HG02798 (cell line): ENCODE measurements around the gene ITSN2.
"Not testable (repeated sequence)": the region's sequence is repeated elsewhere in the genome, so short reads cannot be mapped to it uniquely, and the experiment has no call there.

Source experiments
- ATAC-seq: cut with Tn5 transposase; IDR thresholded peaks from one replicate; pipeline ENCODE4 v1.9.1; 2021; ENCODE audit warnings: mild to moderate bottlenecking; ENCODE audit not compliant: unreplicated experiment, poor library complexity

Gene ITSN2

GRCh38 chr2:24339098-24339497 lies 21.2 kb downstream of the ITSN2 start:
- not testable (repeated sequence) for ATAC-seq

GRCh38 chr2:24337890-24338289 lies 22.4 kb downstream of the ITSN2 start:
- no peak for ATAC-seq

- ATAC-seq, result no peak
Observed at GRCh38 chr2:24336811-24337210, 23.5 kb downstream of the ITSN2 start.

GRCh38 chr2:24334245-24334633 lies 26.1 kb downstream of the ITSN2 start:
- no peak for ATAC-seq

- no peak for ATAC-seq
Observed at GRCh38 chr2:24332791-24333540, 27.4 kb downstream of the ITSN2 start.

GRCh38 chr2:24330161-24330560 lies 30.2 kb downstream of the ITSN2 start:
- no peak for ATAC-seq

- ATAC-seq, result no peak
Observed at GRCh38 chr2:24329700-24330099, 30.6 kb downstream of the ITSN2 start.

- no peak for ATAC-seq
Observed at GRCh38 chr2:24328010-24328409, 32.3 kb downstream of the ITSN2 start.

- no peak for ATAC-seq
Observed at GRCh38 chr2:24317491-24317920, 42.8 kb downstream of the ITSN2 start.

GRCh38 chr2:24315669-24316068 lies 44.7 kb downstream of the ITSN2 start:
- peak; percentile 56 for ATAC-seq

- peak; percentile 34 for ATAC-seq
Observed at GRCh38 chr2:24313744-24314632, 46.3 kb downstream of the ITSN2 start.

- no peak for ATAC-seq
Observed at GRCh38 chr2:24307961-24308360, 52.4 kb downstream of the ITSN2 start.

- no peak for ATAC-seq
Observed at GRCh38 chr2:24304631-24305030, 55.7 kb downstream of the ITSN2 start.

- ATAC-seq, result no peak
Observed at GRCh38 chr2:24304098-24304497, 56.2 kb downstream of the ITSN2 start.

GRCh38 chr2:24301599-24301998 lies 58.7 kb downstream of the ITSN2 start:
- no peak for ATAC-seq

- no peak for ATAC-seq
Observed at GRCh38 chr2:24297663-24298062, 62.7 kb downstream of the ITSN2 start.

GRCh38 chr2:24287171-24287570 lies 73.2 kb downstream of the ITSN2 start:
- ATAC-seq, result no peak

- ATAC-seq, result no peak
Observed at GRCh38 chr2:24285484-24286152, 74.7 kb downstream of the ITSN2 start.

- ATAC-seq, result no peak
Observed at GRCh38 chr2:24280645-24281044, 79.7 kb downstream of the ITSN2 start.

- no peak for ATAC-seq
Observed at GRCh38 chr2:24280161-24280560, 80.2 kb downstream of the ITSN2 start.

GRCh38 chr2:24276349-24276899 lies 83.9 kb downstream of the ITSN2 start:
- no peak for ATAC-seq
